ENCODE results near the gene CRACR2A.

Gene CRACR2A

DNA sequence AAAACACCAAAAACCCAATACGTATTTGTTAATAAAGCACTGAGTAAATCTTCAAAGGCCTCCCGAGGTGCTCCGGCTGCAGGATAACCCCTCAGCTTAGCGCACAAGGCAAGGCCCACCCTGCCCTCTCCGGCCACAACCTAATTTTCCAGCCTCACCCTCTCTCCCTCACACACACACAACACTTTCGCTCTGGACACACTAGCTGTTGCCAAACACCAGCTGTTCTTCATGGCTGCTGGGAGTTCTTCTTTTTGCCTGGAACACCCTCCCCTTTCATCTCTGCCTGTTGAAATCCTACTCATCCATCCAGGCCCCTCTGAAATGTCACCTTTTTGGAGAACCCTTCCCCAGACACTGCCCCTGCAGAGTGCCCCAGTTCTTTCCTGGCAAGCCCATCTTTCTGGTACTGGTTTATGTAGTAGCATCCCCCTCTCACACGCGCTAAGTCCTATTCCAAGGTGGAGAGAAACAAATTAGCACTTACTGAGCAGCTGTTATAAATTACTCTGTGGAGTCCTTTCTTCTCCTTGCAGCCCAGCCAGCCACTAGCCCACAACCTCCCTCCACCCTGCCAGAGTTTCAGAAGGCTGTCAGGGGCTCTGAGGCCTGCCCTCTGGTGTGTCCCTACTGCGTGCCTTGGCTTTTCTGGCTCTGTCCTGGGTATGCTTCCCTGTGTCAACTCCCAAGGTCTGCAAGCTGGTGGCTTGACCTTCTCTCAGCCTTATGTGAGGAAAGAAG lies 805 bp upstream of the CRACR2A start:
- H3K4me3 ChIP-seq (replicated peaks; ENCODE audit: low read depth, low read length): peak overlapping the region; percentile 55
- no peak for DNase-seq (ENCODE audit: extremely low read depth, low read depth)
- TF ChIP-seq, protein P1, sequence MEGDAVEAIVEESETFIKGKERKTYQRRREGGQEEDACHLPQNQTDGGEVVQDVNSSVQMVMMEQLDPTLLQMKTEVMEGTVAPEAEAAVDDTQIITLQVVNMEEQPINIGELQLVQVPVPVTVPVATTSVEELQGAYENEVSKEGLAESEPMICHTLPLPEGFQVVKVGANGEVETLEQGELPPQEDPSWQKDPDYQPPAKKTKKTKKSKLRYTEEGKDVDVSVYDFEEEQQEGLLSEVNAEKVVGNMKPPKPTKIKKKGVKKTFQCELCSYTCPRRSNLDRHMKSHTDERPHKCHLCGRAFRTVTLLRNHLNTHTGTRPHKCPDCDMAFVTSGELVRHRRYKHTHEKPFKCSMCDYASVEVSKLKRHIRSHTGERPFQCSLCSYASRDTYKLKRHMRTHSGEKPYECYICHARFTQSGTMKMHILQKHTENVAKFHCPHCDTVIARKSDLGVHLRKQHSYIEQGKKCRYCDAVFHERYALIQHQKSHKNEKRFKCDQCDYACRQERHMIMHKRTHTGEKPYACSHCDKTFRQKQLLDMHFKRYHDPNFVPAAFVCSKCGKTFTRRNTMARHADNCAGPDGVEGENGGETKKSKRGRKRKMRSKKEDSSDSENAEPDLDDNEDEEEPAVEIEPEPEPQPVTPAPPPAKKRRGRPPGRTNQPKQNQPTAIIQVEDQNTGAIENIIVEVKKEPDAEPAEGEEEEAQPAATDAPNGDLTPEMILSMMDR (IDR thresholded peaks at IDR 0.05; ENCODE audit: low read depth, low read length, missing control alignments): no peak

DNA sequence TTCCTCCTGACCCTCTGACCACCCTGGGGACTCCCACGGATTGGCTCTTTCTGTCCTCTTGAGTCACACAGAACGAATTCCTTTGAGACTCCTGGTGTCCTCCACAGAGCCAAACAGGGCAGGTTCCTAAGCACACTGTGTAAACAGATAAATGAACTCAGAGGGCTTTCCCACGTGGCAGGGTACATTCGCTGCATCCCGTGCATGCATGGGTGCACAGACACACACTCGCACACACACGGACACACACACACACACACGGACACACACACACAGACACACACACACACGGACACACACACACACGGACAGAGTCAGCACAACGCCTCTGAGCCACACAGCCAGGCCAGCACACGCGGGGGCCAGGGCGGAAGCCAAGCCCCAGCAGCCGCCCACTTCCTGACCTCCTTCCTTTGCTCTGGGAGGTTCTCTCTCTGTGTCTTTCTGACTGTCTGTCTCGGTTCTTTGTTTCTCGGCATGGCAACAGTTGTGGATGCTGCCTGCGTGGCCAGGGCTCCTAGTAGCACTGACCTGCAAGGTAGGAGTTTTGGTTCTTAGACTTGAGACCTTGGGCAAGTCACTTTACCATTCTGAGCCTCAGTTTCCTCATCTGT lies 706 bp downstream of the CRACR2A start:
- no peak for DNase-seq (ENCODE audit: extremely low read depth, low read depth)
- peak overlapping the region; percentile 55 for H3K4me3 ChIP-seq (replicated peaks; ENCODE audit: low read depth, low read length)

DNA sequence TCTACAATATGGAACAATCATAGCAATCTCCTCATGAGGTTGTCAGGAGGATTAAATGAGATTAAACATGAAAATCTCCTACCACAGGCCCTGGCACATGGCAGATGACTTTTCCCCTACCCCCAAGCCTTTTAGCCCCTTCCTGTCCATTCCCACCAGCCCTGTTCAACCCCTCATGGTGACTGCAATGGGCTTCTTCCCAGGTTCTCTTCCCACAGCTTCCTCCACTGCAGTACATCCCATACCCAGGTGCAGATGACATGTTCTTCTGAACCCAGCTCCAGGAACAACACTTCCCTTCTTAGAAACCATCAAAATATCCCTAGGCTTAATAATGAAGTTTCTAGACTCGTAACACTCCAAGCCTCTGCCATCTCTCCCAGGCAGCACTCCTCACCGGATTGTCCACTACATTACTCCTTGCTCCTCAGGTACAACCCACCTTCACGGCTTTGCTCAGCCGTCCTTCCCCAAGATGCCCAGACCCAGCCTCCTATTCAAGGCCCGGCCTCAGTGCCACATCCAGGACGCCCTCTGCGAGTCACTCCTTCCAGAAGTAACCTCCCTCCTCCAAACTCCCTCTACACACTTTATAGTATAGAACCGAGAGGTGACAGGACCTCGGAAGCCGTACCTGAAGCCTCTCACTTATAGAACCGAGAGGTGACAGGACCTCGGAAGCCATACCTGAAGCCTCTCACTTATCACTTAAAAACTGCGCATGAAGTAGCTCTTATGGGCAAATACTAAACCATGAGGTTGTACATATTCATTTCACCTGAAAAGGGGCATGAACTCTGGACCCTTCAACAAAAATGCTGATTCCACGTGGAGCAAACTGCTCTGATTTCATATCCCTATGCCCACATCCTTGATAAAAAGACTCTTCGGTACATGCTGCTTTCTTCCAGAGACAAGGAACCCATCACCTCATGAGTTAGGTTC lies 1.5 kb downstream of the CRACR2A start:
- DNase-seq (ENCODE audit: extremely low read depth, low read depth): no peak
- peak overlapping the region; percentile 55 for H3K4me3 ChIP-seq (replicated peaks; ENCODE audit: low read depth, low read length)
- TF ChIP-seq, protein P1 (IDR thresholded peaks at IDR 0.05; ENCODE audit: low read depth, low read length, missing control alignments): no peak

More for the DNA sequence above, 706 bp downstream of the CRACR2A start:
- TF ChIP-seq, protein P1 (IDR thresholded peaks at IDR 0.05; ENCODE audit: low read depth, low read length, missing control alignments): no peak

DNA sequence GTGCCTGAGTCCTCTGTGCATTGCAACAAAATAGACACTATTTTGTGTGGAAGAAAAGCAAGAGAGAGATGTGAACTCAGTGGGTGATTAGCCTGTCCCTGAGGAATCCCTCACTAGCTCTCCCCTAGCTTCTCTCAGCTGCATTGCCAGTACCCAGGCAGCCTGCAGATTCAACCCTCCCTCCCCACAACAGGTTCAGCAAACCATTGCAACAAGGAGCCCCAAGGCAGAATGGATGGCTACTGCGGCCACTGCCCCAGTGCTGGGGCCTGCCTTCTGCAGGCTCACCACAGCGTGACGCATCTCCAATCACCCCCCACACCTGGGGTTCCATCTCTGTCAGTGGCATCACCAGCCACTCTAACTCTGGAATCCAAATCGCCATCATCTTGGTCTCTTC lies 2.3 kb downstream of the CRACR2A start:
- TF ChIP-seq, protein P1 (IDR thresholded peaks at IDR 0.05; ENCODE audit: low read depth, low read length, missing control alignments): no peak
- DNase-seq (ENCODE audit: extremely low read depth, low read depth): no peak
- H3K4me3 ChIP-seq (replicated peaks; ENCODE audit: low read depth, low read length): no peak overlapping the region

DNA sequence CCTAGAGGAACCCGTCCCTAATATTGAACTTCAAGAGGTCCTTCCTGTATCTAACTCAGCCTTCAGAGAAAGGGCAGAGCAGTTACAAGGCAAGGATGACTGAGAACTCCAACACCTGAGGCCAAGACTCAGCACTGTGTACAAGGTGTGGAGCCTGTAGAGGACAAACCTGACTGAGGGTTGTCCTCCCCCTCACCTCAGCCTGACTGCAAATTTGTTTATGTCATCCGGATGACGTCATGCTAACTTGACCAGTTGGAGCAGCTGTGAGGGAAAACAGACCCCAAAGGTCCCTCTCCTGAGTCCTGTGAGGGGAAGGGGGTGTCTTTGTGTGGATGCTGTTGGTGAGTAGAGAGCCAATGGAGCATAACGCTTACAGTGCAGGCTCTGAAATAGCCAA lies 4.3 kb downstream of the CRACR2A start:
- TF ChIP-seq, protein P1 (IDR thresholded peaks at IDR 0.05; ENCODE audit: low read depth, low read length, missing control alignments): no peak
- DNase-seq (ENCODE audit: extremely low read depth, low read depth): no peak
- no peak overlapping the region for H3K4me3 ChIP-seq (replicated peaks; ENCODE audit: low read depth, low read length)

DNA sequence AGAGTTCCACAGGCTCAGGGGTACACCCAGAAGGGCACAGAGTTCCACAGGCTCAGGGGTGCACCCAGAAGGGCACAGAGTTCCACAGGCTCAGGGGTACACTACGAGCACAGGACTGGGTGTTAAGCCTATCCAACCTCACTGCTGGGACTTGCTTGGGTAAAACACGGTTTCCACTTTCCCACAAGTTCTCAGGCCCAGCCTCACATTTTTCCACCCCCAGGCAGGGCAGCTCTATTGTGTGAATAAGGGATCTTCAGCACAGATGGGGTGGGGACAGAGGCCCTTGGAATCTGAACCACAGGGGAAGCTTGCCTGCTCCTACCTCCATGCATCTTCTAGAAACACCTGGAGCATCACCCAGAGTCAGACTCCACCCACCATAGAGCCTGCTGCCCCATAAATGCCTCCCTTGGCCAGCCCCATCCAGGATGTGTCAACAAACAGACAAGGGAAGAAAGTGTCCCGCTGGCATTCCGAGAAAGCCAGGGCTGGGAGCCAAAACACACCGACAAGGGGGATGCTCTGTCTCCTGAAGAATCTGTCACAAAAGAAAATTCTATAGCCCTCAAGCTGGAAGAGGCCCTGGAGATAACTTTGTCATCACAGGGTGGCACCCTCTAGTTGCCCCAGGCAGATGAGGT lies 4.8 kb downstream of the CRACR2A start:
- no peak overlapping the region for H3K4me3 ChIP-seq (replicated peaks; ENCODE audit: low read depth, low read length)
- no peak for DNase-seq (ENCODE audit: extremely low read depth, low read depth)
- TF ChIP-seq, protein P1 (IDR thresholded peaks at IDR 0.05; ENCODE audit: low read depth, low read length, missing control alignments): no peak
